Measurements from ENCODE around the gene PMS1.

- TF ChIP-seq, protein P1, sequence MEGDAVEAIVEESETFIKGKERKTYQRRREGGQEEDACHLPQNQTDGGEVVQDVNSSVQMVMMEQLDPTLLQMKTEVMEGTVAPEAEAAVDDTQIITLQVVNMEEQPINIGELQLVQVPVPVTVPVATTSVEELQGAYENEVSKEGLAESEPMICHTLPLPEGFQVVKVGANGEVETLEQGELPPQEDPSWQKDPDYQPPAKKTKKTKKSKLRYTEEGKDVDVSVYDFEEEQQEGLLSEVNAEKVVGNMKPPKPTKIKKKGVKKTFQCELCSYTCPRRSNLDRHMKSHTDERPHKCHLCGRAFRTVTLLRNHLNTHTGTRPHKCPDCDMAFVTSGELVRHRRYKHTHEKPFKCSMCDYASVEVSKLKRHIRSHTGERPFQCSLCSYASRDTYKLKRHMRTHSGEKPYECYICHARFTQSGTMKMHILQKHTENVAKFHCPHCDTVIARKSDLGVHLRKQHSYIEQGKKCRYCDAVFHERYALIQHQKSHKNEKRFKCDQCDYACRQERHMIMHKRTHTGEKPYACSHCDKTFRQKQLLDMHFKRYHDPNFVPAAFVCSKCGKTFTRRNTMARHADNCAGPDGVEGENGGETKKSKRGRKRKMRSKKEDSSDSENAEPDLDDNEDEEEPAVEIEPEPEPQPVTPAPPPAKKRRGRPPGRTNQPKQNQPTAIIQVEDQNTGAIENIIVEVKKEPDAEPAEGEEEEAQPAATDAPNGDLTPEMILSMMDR (IDR thresholded peaks at IDR 0.05): no peak
- no peak for TF ChIP-seq POLR2A (IDR thresholded peaks at IDR 0.05)
Measured at GRCh38 chr2:189870381-189871085, 86.3 kb downstream of the PMS1 start.
